Panc1 (cell line): ENCODE data around the gene DAB2. TPM values are rescaled to one million over a fixed set of nuclear protein-coding genes. Genes with fewer than 3 reads are reported as not detected.

ENCODE experiments used
- ATAC-seq: fragments of 200-7000 bp; cut with Tn5 transposase; 2 replicates; pipeline ENCODE4 v1.9.1; 2020; ENCODE audit warnings: mild to moderate bottlenecking, moderate library complexity
- BruUV-seq: library from RNA; stranded (reverse); fragments of 400-500 nt; replicated peaks from 2 replicates; lab custom pipeline; 2021; lab: Mats Ljungman, UMichigan
- CTCF ChIA-PET: fragments of 300-600 bp; sonication (Branson Sonifier 250); formaldehyde crosslinking; loops from one replicate; lab custom pipeline; 2022; ENCODE audit warnings: antibody characterized with exemption; lab: Charles Lee
- POLR2A ChIA-PET: fragments of 300-600 bp; sonication (Branson Sonifier 250); formaldehyde crosslinking; loops from one replicate; lab custom pipeline; 2022; ENCODE audit warnings: antibody characterized with exemption; lab: Charles Lee
- DNase-seq: peaks from one replicate; pipeline ENCODE4 v3.0.0-alpha.2; 2010; ENCODE audit warnings: low read depth, low spot score
- H3K27ac ChIP-seq: 2 replicates; pipeline ENCODE4 v1.5.1; 2011; ENCODE audit warnings: mild to moderate bottlenecking, low read length, inconsistent platforms
- H3K27me3 ChIP-seq: fragments of 200-500 bp; sonication (Bioruptor generic); 2 replicates; pipeline ENCODE4 v1.6.0; 2014; ENCODE audit warnings: low read length, inconsistent platforms; ENCODE audit not compliant: control insufficient read depth, insufficient read depth
- H3K36me3 ChIP-seq: fragments of 200-500 bp; sonication (Bioruptor generic); 2 replicates; pipeline ENCODE4 v1.5.1; 2014; ENCODE audit warnings: inconsistent platforms, mild to moderate bottlenecking, low read length, moderate library complexity; ENCODE audit not compliant: control insufficient read depth, insufficient read depth
- H3K4me1 ChIP-seq: 2 replicates; pipeline ENCODE4 v1.5.1; 2011; ENCODE audit warnings: inconsistent platforms, mild to moderate bottlenecking, low read length, moderate library complexity; ENCODE audit not compliant: control insufficient read depth, insufficient read depth
- H3K4me3 ChIP-seq, 2 experiments: 2 replicates each; pipeline ENCODE4 v1.5.1; 2011 to 2012; ENCODE audit warnings: low read depth in 2 of 2, low read length in 2 of 2, mild to moderate bottlenecking in 2 of 2, inconsistent platforms in 1 of 2, moderate library complexity in 1 of 2
- H3K9me3 ChIP-seq: fragments of 200-500 bp; sonication (Bioruptor generic); 2 replicates; pipeline ENCODE4 v1.5.1; 2014; ENCODE audit warnings: low read depth, mild to moderate bottlenecking, inconsistent platforms, low read length, moderate library complexity; ENCODE audit not compliant: control insufficient read depth, insufficient read depth
- CTCF ChIP-seq: fragments of 450-650 bp; IDR thresholded peaks from 2 replicates; pipeline ENCODE4 v1.5.1; 2017; ENCODE audit warnings: mild to moderate bottlenecking
- POLR2AphosphoS5 ChIP-seq: IDR thresholded peaks from 2 replicates; pipeline ENCODE4 v1.6.1; 2012; ENCODE audit warnings: mild to moderate bottlenecking, low read depth, low read length, moderate library complexity
- SIN3A ChIP-seq: IDR thresholded peaks from 2 replicates; pipeline ENCODE4 v1.6.1; 2012; ENCODE audit warnings: low read depth, mild to moderate bottlenecking, low read length, moderate library complexity, borderline replicate concordance; ENCODE audit not compliant: insufficient read depth
- TCF7L2 ChIP-seq: IDR thresholded peaks from 2 replicates; pipeline ENCODE4 v1.6.1; 2011; ENCODE audit warnings: mild to moderate bottlenecking, low read depth, low read length, inconsistent platforms
- in situ Hi-C: cut with HindIII; loops from 2 replicates; pipeline ENCODE4 v1.10.0; 2016; ENCODE audit warnings: low sequenced_read_pairs, low pct_unique_long_range_greater_than_20kb
- intact Hi-C: fragments of 100-400 bp; cut with micrococcal nuclease; formaldehyde crosslinking; loops from one replicate; pipeline ENCODE4 v1.10.0; 2022; ENCODE audit not compliant: unreplicated experiment
- total RNA-seq: library from RNA; stranded (reverse); gene quantifications from one replicate; pipeline ENCODE4 v1.2.1, GENCODE V29; 2021; ENCODE audit not compliant: unreplicated experiment
- TF ChIP-seq, protein P1 (sequence below), 2 experiments: IDR thresholded peaks; 2 replicates each; pipeline ENCODE4 v1.6.1; 2011 to 2012; ENCODE audit warnings: low read depth in 2 of 2, control low read depth in 1 of 2, low read length in 1 of 2, mild to moderate bottlenecking in 1 of 2, moderate library complexity in 1 of 2; ENCODE audit not compliant: insufficient read depth in 1 of 2

DAB2 gene
- total RNA-seq, 1 experiment from 2014 or later: 1.7 TPM

- no peak for ATAC-seq
- no TSS peak for BruUV-seq
Observed at GRCh38 chr5:39466846-39467245, 42.1 kb upstream of the DAB2 start.

GRCh38 chr5:39465843-39466242, 41.1 kb upstream of the DAB2 start:
- ChIA-PET POLR2A (no interaction called here), CTCF (no interaction called here)
- no peak overlapping the region for H3K4me3 ChIP-seq
- no peaks in the 10 kb centered on the region for H3K36me3 ChIP-seq
- BruUV-seq: no TSS peak
- H3K9me3 ChIP-seq: no peaks in the 10 kb centered on the region
- DNase-seq: no peak
- intact Hi-C loops: no loop called here
- H3K27me3 ChIP-seq: no peaks in the 10 kb centered on the region
- no peak overlapping the region for H3K27ac ChIP-seq
- no peak for ATAC-seq
- H3K4me1 ChIP-seq: no peaks in the 10 kb centered on the region
- in situ Hi-C loops: no loop called here
- TF ChIP-seq SIN3A (no peak), POLR2AphosphoS5 (no peak), CTCF (no peak), TCF7L2 (no peak)
- TF ChIP-seq, protein P1, sequence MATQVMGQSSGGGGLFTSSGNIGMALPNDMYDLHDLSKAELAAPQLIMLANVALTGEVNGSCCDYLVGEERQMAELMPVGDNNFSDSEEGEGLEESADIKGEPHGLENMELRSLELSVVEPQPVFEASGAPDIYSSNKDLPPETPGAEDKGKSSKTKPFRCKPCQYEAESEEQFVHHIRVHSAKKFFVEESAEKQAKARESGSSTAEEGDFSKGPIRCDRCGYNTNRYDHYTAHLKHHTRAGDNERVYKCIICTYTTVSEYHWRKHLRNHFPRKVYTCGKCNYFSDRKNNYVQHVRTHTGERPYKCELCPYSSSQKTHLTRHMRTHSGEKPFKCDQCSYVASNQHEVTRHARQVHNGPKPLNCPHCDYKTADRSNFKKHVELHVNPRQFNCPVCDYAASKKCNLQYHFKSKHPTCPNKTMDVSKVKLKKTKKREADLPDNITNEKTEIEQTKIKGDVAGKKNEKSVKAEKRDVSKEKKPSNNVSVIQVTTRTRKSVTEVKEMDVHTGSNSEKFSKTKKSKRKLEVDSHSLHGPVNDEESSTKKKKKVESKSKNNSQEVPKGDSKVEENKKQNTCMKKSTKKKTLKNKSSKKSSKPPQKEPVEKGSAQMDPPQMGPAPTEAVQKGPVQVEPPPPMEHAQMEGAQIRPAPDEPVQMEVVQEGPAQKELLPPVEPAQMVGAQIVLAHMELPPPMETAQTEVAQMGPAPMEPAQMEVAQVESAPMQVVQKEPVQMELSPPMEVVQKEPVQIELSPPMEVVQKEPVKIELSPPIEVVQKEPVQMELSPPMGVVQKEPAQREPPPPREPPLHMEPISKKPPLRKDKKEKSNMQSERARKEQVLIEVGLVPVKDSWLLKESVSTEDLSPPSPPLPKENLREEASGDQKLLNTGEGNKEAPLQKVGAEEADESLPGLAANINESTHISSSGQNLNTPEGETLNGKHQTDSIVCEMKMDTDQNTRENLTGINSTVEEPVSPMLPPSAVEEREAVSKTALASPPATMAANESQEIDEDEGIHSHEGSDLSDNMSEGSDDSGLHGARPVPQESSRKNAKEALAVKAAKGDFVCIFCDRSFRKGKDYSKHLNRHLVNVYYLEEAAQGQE (IDR thresholded peaks at IDR 0.05; ENCODE audit: insufficient read depth in 1 of 2, low read depth in 2 of 2, low read length in 1 of 2): no peak

More at GRCh38 chr5:39466846-39467245, 42.1 kb upstream of the DAB2 start:
- DNase-seq: no peak
- Histone ChIP-seq H3K9me3 (no peaks in the 10 kb centered on the region), H3K4me3 (no peak overlapping the region), H3K27ac (no peak overlapping the region), H3K36me3 (no peaks in the 10 kb centered on the region), H3K4me1 (no peaks in the 10 kb centered on the region), H3K27me3 (0 out of 2 replicates have a peak, but pooled peaks cover 3% of the 10 kb centered on the region)
- TF ChIP-seq, protein P1 (IDR thresholded peaks at IDR 0.05; ENCODE audit: insufficient read depth in 1 of 2, low read depth in 2 of 2, low read length in 1 of 2): no peak
- TF ChIP-seq CTCF (no peak), SIN3A (no peak), POLR2AphosphoS5 (no peak), TCF7L2 (no peak)
- intact Hi-C loops: no loop called here
- in situ Hi-C loops: no loop called here
- ChIA-PET CTCF (no interaction called here), POLR2A (no interaction called here)
